ENCODE measurements around the gene RANBP9. TPM values are rescaled to one million over a fixed set of nuclear protein-coding genes. Genes with fewer than 3 reads are reported as not detected.

RANBP9 gene
- total RNA-seq, 2 donors from 2014 or later = 43.7 to 45.4 TPM

DNA sequence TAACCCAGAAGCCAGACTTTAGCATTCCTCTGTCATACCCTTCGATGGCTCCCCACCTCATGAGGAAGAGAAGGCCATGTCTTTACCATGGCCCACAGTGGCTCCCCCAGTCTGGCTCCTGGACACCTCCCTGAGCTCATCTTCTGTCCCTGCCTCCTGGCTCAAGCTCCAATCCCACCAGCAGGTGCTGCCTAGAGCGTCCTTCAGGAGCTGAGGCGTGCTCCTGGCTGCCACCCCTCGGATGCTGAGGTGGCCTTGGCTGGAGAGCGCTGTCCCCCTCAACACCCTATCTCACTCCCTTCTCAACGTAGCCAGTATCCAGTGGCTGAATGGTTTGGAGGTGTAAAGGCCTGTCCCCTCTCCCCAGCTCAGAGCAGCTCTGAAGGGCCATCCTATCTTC is 47.4 kb upstream of the RANBP9 start:
- 86% methylated on average over 6 of the region's 6 CpGs; no CpG with 5 or more reads in 1 of the 2 experiments for WGBS, 2 experiments (ENCODE audit: insufficient coverage in 1 of 2, insufficient read length in 1 of 2)

DNA sequence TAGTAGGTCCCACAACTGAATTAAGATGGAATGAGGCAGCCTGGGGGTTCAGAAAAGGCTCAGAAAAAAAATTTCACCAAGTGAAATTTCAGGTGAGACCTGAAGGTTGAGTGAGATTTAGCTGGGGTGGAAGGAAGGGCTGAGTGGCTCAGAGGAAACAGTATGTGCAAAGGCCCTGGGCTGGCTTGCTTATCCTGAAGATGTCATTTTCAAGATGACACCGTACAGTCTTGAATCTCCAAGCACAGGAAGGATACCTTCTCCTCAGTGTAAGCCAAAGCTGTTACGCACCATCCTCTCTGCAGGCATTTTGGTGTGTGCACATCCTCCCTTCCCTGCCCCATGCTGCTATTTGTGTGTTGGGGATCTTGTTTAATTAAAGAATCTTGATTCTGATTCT is 43.0 kb upstream of the RANBP9 start:
- Mint-ChIP-seq H3K4me3 (no peak overlapping the region), H3K4me1 (no peaks in the 10 kb centered on the region), H3K36me3 (ENCODE audit: low read depth) (no peaks in the 10 kb centered on the region), H3K9me3 (no peaks in the 10 kb centered on the region), H3K27me3 (ENCODE audit: insufficient read depth) (no peaks in the 10 kb centered on the region), H3K27ac (no peak overlapping the region)
- no peaks in the 10 kb centered on the region for H3K4me1 ChIP-seq (ENCODE audit: control insufficient read depth, insufficient read depth, low read length)
- H3K9ac ChIP-seq (ENCODE audit: extremely low read depth, low read length, poor library complexity, severe bottlenecking) = no peak overlapping the region
- TF ChIP-seq, protein P1, sequence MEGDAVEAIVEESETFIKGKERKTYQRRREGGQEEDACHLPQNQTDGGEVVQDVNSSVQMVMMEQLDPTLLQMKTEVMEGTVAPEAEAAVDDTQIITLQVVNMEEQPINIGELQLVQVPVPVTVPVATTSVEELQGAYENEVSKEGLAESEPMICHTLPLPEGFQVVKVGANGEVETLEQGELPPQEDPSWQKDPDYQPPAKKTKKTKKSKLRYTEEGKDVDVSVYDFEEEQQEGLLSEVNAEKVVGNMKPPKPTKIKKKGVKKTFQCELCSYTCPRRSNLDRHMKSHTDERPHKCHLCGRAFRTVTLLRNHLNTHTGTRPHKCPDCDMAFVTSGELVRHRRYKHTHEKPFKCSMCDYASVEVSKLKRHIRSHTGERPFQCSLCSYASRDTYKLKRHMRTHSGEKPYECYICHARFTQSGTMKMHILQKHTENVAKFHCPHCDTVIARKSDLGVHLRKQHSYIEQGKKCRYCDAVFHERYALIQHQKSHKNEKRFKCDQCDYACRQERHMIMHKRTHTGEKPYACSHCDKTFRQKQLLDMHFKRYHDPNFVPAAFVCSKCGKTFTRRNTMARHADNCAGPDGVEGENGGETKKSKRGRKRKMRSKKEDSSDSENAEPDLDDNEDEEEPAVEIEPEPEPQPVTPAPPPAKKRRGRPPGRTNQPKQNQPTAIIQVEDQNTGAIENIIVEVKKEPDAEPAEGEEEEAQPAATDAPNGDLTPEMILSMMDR (conservative IDR thresholded peaks at IDR 0.05) = no peak
- no peaks in the 10 kb centered on the region for H3K27me3 ChIP-seq (ENCODE audit: control insufficient read depth, insufficient read depth, low read length, poor library complexity, severe bottlenecking)
- DNase-seq = no peak
- H3K36me3 ChIP-seq (ENCODE audit: control insufficient read depth, insufficient read depth, low read length) = no peaks in the 10 kb centered on the region
- 95 to 100% methylated on average over 1 to 2 of the region's 2 CpGs for WGBS, 2 experiments (ENCODE audit: insufficient coverage in 1 of 2, insufficient read length in 1 of 2)
- no peak overlapping the region for H3K27ac ChIP-seq (ENCODE audit: low read depth, low read length)
- no peaks in the 10 kb centered on the region for H3K9me3 ChIP-seq (ENCODE audit: control insufficient read depth, low read length)
- H3K4me3 ChIP-seq (ENCODE audit: low read length) = no peak overlapping the region

More for the DNA sequence above, 47.4 kb upstream of the RANBP9 start:
- no peaks in the 10 kb centered on the region for H3K36me3 ChIP-seq (ENCODE audit: control insufficient read depth, insufficient read depth, low read length)
- H3K36me3 Mint-ChIP-seq (ENCODE audit: low read depth) = no peaks in the 10 kb centered on the region
- no peaks in the 10 kb centered on the region for H3K9me3 ChIP-seq (ENCODE audit: control insufficient read depth, low read length)
- H3K27me3 ChIP-seq (ENCODE audit: control insufficient read depth, insufficient read depth, low read length, poor library complexity, severe bottlenecking) = no peaks in the 10 kb centered on the region
- no peaks in the 10 kb centered on the region for H3K27me3 Mint-ChIP-seq (ENCODE audit: insufficient read depth)
- H3K4me1 ChIP-seq (ENCODE audit: control insufficient read depth, insufficient read depth, low read length) = no peaks in the 10 kb centered on the region
- H3K4me3 Mint-ChIP-seq = no peak overlapping the region
- no peak overlapping the region for H3K4me3 ChIP-seq (ENCODE audit: low read length)
- no peaks in the 10 kb centered on the region for H3K9me3 Mint-ChIP-seq
- DNase-seq = no peak
- H3K4me1 Mint-ChIP-seq = no peaks in the 10 kb centered on the region
- H3K27ac Mint-ChIP-seq = no peak overlapping the region
- H3K27ac ChIP-seq (ENCODE audit: low read depth, low read length) = no peak overlapping the region
- TF ChIP-seq, protein P1 (conservative IDR thresholded peaks at IDR 0.05) = no peak
- no peak overlapping the region for H3K9ac ChIP-seq (ENCODE audit: extremely low read depth, low read length, poor library complexity, severe bottlenecking)

DNA sequence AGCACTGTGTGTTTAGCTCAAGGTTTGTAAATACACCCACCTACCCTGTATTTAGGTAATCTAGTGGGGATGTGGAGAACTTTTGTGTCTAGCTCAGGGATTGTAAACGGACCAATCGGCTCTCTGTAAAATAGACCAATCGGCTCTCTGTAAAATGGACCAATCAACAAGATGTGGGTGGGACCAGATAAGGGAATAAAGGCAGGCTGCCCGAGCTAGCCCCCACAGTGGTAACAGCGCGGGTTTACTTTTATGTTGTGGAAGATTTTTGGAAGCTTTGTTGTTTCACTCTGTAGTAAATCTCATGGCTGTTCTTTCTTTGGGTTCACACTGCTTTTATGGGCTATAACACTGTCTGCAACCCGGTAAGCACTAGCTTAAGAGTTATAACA is 32.1 kb upstream of the RANBP9 start:
- 83 to 92% methylated on average over 1 to 7 of the region's 7 CpGs for whole genome bisulfite sequencing, 2 experiments (ENCODE audit: insufficient coverage in 1 of 2, insufficient read length in 1 of 2)
- Histone ChIP-seq H3K36me3 (ENCODE audit: control insufficient read depth, insufficient read depth, low read length) (no peaks in the 10 kb centered on the region), H3K9me3 (ENCODE audit: control insufficient read depth, low read length) (no peaks in the 10 kb centered on the region), H3K27me3 (ENCODE audit: control insufficient read depth, insufficient read depth, low read length, poor library complexity, severe bottlenecking) (no peaks in the 10 kb centered on the region), H3K27ac (ENCODE audit: low read depth, low read length) (no peak overlapping the region), H3K9ac (ENCODE audit: extremely low read depth, low read length, poor library complexity, severe bottlenecking) (no peak overlapping the region), H3K4me3 (ENCODE audit: low read length) (no peak overlapping the region), H3K4me1 (ENCODE audit: control insufficient read depth, insufficient read depth, low read length) (no peaks in the 10 kb centered on the region)
- H3K27me3 Mint-ChIP-seq (ENCODE audit: insufficient read depth) = no peaks in the 10 kb centered on the region
- H3K27ac Mint-ChIP-seq = no peak overlapping the region
- no peak overlapping the region for H3K4me3 Mint-ChIP-seq
- TF ChIP-seq, protein P1 (conservative IDR thresholded peaks at IDR 0.05) = no peak
- H3K9me3 Mint-ChIP-seq = peaks cover 14% of the 10 kb centered on the region
- no peak for DNase-seq
- no peaks in the 10 kb centered on the region for H3K4me1 Mint-ChIP-seq
- no peaks in the 10 kb centered on the region for H3K36me3 Mint-ChIP-seq (ENCODE audit: low read depth)

Data from endodermal cell (in vitro differentiated cells).